22Rv1 (cell line): ENCODE results near the gene PLEKHA5.

Experiments used
- CTCF ChIP-seq: fragments of 450-650 bp; IDR thresholded peaks from 2 replicates; pipeline ENCODE4 v1.5.1; 2017; ENCODE audit warnings: mild to moderate bottlenecking
- ZFX ChIP-seq: fragments of 450-650 bp; IDR thresholded peaks from 2 replicates; pipeline ENCODE4 v1.6.1; 2017; ENCODE audit warnings: antibody characterized with exemption, borderline replicate concordance

GRCh38 chr12:19382111-19382526 lies 252.6 kb downstream of the PLEKHA5 start:
- TF ChIP-seq CTCF, result no peak
- TF ChIP-seq ZFX, result no peak
